22Rv1 (cell line): ENCODE data around the gene MEPCE.

Experiments used
- CTCF ChIP-seq: fragments of 450-650 bp; IDR thresholded peaks from 2 replicates; pipeline ENCODE4 v1.5.1; 2017; ENCODE audit warnings: mild to moderate bottlenecking
- ZFX ChIP-seq: fragments of 450-650 bp; IDR thresholded peaks from 2 replicates; pipeline ENCODE4 v1.6.1; 2017; ENCODE audit warnings: antibody characterized with exemption, borderline replicate concordance

DNA sequence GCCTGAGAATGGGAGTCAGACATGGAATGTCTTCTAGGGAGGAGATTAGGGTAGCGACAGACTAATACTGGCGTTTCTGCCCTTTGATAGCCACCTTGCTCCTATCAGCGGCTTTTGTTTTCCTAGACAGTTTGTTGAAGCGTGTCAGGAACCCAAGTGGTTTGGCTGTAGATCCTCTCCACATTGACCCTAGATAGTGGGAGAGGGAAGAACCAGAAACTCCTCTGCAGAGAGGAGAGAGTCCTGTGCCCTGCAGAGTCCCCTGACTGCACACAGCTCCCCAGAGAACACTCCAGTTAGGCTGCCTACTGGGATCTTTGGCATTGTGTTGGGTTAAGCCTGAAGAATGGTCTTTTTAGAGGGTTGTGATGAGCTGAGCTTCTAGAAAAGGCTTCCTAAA is 2.4 kb downstream of the MEPCE start:
- TF ChIP-seq CTCF (no peak), ZFX (no peak)
